T-helper 1 cell treated with Interleukin-12 subunit alpha and Interleukin-12 subunit beta and Interleukin-4 antibody, amounts not matched to agents 30 ng/mL and 1 ng/mL, for 36 hours (primary cell): ENCODE data around the gene INF2. TPM values are rescaled to one million over a fixed set of nuclear protein-coding genes. Genes with fewer than 3 reads are reported as not detected.

Experiments
- intact Hi-C: fragments of 100-400 bp; cut with micrococcal nuclease; formaldehyde crosslinking; loops from one replicate; pipeline ENCODE4 v1.15.1; 2024
- total RNA-seq: library from RNA; stranded (reverse); gene quantifications from 2 replicates; pipeline ENCODE4 v1.2.3, GENCODE V29; 2022

The INF2 gene
- total RNA-seq, 1 donor from 2014 or later: 136 TPM

DNA sequence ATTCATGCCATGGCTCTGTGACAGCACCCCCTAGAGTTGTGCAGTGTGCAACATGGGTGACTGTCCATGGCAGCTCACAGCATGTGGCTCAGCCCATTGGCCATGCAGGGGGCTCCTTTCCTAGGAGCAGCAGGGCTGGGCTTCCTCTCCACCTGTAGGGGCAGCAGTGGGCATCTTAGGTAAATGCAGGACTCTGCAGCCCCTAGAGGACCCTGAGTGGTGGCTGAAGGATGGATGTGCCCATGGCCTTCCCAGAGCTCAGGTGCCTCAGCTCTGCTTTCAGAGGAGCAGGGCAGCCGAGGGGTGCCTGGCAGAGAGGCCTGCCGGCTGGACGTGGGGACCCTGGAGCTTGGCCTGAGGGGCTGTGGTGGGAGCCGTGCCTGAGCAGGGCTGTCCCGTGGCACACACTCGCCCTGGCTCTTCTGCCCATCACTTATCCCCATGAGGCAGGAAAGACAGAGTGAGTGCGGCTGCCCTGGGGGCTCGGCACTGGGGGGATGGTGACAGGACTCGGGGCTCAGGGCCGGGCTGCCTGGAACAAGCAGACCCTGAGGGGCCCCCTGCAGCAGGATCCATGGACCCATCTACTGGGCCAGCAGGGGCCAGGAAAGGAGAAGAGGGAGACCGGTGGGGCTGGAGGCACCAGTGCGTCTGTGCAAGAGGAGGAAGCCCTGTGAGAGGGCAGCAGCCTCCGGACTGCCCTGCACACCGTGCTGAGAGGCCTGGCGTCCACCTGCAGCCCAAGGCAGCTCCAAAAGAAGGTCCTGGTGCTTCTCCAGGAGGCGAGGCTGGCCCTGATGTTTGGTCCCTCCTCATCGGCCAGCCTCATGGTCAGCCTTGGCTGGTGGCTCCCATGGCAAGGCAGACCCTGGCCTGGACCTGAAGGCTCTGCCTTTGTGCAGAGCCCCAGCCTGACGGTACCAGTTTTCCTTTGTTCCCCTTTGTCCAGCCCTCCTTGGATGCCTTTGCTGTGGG, 42.2 kb downstream of the INF2 start:
- intact Hi-C loops: no loop called here

DNA sequence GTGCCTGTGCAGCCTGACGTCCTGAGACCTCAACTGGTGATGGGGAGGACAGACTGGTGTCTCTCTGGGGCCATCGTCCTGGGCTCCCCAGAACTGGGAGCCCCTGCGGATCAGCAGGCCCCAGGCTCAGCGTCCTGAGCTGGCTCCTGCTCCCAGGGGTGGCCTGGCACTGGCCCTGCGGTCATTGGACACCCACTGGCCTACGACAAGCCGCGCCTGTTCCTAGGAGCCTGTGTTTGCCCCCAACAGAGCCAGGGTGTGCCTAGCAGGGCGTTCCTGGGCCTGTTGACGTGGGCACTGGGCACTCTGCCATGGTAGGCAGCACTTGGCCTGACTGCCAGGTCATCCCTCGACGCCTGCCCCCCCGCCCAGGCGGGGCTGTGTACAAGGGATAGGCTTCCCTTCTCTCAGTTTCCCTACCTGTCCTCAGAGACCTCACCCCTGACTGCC, 43.0 kb downstream of the INF2 start:
- intact Hi-C loops: no loop called here

DNA sequence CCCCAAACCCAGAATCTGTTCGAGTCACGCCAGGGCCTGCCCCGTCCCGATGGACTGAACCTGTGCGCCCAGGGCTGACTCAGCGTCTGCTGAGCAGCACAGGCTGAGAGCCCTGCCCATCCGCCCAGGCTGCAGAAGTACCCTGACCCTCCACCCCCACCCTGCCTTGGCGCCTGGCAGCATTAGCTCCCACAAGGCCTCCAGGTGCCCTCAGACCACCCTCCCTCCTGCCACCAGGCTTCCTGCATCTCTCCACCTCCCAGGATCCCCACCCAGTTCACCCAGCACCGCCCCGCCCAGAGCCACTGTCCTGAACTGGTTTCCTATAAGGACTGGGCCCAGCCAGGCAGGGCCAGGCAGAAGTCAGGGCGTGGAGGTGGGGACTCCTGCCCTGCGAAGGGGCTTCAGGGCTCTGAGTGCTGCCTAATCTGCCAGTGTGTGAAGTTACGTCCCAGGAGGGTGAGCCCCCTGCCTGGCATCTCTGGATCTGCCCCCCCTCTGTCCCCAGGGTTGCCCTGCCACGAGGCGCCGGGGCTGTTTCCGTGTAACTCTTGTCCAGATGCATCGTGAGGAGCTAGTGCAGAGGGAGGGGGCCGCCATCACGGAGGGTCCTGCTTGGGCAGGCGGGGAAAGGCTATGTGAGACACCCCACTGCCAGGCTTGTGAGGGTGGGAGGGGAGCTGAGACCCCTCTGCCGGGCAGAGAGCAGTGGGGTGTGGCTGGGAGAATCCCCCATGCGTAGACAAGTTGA, 43.7 kb downstream of the INF2 start:
- intact Hi-C loops: no loop called here

DNA sequence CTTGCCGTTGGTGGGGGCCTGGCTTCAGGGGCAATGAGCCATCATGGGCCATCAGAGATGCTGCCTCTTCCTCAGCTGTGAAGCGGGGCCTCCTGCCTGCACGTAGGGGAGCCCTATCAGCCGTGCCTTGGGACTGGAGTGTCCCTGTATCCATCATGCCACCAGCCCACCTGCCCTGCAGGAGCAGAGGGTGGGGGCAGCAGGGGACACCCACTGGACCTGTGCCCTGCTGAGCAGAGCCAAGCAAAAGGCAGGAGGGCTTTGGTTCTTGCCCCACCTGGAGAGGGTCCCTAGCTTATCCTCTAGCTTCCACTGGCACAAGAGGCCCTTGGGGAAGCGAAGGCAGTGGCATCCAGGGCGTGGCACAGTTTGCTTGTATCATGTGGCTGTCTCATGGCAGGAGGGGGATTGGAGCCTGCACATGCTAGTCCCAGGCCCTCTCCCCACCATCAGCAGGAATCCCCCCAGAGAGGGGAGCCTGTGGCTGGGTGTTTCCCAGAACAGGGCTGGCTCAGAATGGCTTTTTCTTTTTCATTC, 44.7 kb downstream of the INF2 start:
- intact Hi-C loops: no loop called here

DNA sequence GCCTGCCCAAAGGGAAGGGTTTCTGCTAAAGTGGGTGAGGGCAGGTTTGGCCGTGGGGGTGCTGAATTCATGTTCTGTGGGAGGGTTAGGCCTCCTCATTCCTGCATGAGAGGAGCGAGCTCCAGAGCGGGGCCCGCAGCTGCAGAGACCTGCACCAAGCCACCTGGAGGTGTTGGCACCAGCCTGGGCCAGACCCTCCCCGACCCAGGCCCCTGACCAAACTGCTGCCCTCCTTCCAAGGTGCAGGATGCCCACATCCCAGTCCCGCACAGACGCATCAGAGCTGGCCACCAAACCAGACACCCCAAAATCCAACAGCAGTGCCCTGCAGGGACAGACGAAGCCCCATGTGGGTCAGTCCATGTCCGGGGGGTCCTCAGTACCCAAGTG, 45.2 kb downstream of the INF2 start:
- intact Hi-C loops: no loop called here

DNA sequence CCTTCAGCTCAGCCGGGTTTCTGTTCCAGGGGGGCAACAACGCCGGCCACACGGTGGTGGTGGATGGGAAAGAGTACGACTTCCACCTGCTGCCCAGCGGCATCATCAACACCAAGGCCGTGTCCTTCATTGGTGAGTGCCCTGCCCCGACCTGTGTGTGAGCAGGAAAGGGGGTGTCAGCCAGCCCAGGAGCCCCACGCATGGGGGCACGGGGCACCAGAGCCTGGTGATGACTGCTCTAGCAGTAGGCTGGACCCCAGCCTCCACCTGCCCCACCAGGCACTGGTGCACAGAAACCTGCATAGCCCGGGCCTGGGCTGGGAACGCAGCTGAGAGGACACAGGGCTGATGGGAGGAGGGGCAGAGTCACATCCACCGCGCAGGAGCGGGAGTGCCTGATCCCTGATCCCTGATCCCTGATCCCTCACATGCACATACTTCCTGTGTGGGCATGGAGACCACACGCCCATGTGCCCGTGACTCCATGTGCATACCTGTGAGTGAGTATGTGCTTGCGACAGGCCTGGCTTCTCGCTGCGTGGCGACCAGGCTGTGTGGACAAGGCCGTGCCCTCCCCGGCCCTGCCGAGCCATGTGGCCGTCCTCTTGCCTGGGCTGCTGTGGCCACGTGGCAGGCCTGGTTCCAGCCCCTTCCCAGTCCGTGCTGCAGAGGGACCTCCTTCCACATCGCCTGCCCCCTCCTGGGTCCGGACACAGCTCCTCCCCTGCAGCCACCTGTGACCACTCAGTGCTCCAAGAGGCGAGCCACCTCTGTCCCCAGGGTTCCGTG, 45.8 kb downstream of the INF2 start:
- intact Hi-C loops: no loop called here

DNA sequence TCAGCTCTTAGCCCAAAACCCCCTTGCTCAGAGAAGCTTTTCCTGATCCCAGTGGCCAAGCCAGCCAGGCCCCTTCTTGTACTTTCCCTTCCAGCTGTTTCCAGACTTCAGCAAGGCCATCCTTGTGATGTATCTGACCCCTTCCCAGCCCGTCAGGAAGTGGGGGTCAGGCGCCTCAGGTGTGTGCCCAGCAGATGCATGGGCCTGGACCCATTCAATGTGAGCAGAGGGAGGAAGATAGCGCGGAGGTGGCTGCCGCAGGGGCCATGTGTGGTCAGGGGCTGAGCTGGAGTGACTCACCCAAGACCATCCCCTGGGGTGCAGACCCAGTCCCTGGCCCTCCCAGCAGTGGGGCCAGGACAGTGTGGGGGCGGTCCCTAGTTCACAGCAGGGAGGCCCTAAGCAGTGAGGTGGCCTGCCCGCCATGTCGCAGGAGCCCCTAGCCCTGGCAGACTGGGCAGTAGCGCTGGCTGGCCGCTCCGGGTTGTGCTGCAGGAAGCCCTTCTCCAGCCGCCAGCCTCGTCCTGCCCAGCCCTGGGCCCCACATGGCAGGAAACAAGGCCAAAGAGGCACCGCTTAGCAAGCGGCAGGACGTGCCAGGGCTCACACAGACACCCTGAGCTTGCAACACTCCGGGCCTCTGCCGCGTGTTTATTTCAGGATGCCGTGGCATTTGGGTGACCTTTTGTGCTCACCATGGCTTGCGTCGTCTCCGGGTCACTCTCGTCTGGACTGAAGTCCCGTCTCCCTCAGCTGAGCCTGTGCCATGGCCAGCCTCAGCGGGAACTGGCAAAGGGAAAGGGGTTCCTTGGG, 46.6 kb downstream of the INF2 start:
- intact Hi-C loops: no loop called here

DNA sequence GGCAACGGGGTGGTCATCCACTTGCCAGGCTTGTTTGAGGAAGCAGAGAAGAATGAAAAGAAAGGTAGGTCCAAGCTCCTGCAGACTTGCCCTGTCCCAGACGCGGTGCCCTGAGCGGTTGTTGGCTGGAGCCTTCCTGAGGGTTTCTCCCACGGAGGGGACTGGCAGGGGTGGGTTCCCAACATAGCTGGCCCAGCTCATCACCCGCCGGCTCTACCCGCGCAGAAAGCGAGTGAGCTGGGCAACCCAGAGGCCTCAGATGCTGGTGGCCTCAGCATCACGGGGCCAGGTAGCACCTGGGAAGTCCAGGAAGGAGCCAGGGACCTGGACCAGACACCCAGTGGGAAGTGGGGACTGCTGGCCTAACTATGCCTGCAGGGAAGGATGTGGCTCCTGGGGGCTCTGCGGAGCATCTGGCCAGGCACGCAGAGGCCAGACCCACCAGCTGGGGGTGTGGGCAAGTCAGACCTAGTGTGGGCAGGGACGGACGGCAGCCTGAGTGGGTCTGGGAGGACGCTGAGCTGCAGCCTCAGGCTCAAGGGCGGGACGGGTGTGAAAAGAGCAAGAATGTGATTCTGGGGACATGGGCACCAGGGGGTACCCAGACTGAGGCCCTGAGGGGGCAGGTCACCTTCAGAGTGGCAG, 49.1 kb downstream of the INF2 start:
- intact Hi-C loops: no loop called here

DNA sequence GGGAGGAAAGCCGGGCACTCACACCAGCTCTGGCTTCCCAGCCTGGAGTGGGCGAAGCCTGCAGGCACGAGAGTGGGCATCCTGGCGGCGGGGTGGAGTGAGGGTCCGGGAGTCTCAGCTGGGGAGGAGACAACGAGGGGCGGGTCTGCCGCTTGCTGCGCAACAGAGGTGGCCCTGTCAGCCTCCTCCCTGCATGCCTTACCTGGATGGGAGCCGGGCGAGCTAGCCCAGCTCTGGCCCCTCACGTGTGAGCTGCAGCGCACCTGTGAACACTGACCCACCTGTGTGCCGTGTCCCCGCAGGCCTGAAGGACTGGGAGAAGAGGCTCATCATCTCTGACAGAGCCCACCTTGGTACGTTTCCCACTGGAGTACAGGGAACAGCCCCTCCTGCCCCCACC, 49.6 kb downstream of the INF2 start:
- intact Hi-C loops: no loop called here

DNA sequence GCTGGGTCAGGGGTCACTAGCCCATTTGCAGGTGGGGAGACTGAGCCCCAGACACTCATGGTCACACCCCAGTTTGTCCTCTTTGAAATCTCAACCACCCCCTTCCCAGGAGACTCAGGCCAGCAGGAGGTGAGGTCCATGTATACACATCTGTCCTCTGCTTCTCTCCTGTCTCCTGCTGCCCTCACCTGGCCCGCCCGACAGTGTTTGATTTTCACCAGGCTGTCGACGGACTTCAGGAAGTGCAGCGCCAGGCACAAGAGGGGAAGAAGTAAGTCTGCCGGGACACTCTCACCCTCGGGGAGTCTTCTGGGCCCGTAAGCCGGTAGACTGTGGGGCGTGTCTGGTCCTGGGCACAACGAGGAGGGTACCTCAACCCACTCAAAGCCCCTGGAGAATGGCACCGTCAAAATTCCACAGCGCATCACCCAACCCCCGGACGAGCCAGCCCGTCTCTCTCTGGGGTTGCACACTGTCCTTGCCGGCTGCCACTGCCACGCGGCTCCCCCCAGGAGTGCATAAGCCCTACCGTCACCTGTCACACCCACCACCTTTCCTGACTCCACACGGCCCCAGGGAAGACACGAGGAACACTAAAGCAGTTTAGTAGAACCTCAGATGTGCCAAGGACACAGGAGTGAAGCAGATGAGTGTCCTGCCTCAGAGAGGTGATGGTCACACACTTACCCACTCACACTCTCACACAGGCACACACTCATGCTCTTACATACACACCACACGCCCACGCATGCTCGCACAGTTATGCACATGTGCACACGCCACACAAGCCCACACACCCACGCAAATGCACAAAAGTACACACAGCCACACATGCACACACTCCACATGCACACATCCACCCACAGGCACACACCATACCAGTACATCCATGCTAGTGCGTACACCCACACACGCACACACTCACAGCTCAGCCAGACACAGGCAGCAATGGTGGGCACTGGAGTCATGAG, 50.4 kb downstream of the INF2 start:
- intact Hi-C loops: no loop called here

DNA sequence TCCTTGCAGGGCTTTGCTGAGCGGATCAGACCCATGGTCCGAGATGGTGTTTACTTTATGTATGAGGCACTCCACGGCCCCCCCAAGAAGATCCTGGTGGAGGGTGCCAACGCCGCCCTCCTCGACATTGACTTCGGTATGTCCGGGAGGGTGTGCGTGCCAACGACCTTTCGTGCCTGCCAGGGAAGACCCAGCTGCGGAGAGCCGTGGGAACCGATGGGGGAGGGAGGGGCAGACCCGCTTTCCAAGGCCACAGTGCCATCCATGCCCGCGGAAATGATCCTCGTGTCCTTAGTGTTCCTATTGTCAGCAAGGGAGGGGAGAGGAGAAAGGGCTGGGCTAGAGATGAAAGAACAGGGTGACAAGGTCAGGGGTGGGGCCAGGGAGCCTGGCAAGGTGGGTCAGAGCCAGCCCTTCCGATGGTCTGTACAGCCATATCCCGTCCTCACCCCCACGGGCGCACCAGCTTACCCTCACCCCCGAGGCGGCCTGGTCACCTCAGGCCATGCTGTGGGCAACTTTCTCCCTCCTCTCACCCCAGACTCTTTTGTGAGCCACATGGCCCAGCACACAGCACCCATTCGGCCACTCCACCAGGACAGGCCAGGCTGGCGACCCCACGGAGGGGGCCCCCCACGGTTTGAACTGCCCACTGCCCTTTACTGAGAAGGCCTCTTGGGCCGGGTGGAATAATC, 51.8 kb downstream of the INF2 start:
- intact Hi-C loops: no loop called here

DNA sequence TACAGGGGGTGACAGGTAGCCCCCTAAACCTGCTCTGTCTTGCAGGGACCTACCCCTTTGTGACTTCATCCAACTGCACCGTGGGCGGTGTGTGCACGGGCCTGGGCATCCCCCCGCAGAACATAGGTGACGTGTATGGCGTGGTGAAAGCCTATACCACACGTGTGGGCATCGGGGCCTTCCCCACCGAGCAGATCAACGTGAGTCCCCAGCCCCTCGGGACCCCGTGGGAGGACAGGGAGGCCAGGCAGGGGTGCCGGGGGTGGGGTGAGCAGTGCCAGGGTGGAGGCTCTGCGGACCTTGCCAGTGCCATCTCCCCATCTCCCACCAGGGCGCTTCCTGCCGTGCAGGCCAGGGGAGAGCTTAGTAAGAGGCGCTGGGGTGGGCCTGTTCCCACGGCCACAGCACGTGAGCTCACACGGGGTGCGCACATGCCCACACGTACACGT, 52.4 kb downstream of the INF2 start:
- intact Hi-C loops: no loop called here

DNA sequence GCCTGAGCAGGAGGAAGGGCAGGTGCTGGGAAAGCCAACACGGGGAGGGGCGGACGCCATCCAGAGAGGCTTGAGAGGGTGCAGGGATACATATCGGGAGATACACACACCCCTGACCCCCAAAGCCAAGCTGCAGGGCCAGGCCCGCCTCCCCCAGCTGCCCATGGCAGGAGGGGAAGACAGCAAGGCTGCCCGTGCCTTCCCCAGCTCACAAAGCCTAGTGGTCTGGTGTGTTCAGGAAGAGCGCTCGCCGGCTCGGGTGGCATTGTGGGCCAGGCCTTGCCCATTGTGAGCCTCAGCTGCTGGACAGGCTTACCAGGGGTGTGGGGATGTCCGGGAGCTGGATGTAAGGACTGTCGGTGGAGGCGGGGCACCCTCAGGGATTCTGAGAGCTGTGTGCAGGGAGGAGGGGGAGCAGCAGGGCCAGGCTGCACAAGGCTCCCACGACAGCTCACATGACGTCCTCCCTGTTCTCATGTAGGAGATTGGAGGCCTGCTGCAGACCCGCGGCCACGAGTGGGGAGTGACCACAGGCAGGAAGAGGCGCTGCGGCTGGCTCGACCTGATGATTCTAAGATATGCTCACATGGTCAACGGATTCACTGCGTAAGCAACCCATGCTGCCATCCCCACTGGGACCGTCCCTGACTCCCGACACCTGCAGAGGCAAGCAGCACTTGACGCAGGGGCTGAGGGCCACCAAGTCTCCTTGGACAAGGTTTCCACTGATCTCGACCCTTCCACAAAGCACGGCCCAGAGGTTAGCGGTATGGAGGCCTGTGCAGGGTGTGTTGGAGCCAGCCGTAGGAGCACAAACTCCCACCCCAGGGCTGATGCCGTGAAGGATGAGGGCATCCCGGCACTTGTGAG, 53.4 kb downstream of the INF2 start:
- intact Hi-C loops: no loop called here

DNA sequence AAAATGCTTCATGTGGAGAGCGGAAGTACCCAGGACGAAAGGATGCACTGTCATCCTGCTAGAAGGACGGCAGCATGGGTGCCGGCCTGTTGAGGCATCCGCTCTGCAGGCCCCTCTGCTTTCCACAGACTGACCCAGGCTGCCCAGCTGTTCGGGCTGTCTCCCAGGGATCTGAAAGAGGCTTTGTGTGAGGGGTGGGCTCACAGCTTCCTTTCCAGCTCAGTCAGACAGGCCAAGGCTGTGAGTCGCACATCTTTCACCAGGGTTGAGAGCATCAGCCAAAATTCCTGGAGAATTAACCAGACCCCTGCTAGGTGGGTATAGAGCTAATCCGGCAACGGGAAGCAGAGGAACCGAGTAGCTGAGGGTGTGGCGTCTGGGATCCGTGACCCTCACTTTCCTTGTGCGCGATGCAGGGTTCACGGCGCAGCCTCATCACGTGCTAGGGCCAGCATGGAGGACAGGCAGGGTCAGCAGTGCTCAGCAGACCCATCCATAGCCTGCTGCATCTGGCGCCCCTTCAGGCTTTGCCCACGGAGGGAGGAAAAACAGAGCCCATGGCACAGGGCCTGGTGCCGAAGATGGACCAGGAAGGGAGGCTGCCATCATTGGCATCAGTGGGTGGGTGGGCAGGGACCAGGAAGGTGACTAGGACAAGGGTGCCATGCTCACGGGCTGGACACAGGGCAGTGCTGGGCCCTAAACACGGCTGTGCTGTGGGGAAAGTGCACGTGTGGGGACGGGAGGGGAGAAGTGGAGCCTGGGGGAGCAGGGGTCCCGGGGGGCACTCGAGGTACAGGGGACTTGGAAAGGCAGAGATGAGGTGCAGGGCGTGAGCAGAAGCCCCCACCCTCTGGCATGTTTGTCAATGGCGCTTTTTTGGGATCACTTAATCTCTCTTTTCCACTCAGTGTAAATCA, 54.3 kb downstream of the INF2 start:
- intact Hi-C loops: no loop called here

DNA sequence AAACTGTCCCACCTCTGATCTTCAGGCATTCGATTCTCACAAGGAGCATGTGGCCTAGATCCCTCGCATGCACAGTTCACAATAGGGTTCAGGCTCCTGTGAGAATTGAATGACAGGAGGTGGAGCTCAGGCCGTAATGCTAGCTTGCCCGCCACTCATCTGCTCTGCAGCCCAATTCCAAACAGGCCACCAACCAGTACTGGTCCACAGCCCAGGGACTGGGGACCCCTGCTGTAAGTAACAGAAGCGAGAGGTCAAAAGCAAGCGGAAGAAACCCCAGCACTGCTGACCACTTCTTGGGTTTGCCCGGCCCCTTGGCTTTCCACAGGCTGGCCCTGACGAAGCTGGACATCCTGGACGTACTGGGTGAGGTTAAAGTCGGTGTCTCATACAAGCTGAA, 55.1 kb downstream of the INF2 start:
- intact Hi-C loops: no loop called here

DNA sequence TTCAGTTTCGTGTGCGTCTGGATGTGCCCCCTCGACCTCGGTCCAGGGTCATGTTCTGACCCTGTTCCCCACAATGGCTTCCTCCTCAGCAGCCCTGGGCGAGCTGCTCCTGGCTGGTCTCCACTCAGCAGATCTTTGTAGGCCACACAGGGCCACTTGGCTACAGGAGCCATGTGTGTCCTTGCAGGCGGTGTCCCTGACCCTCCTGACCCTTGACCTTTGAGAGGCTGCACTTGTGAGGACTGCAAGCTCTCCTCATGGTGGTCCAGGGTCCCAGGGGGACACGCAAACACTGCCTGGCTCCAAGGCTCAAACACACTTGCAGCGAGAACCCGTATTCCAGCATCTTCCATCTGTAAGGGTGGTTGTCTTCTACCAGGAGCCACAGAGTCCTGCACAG, 56.0 kb downstream of the INF2 start:
- intact Hi-C loops: no loop called here
